HUES6 (cell line): ENCODE results near the gene EPHB1.

Experiments
- H3K27ac ChIP-seq: 2 replicates; pipeline ENCODE4 v1.7.0; 2013; ENCODE audit warnings: low read depth, mild to moderate bottlenecking, low read length, inconsistent platforms
- H3K27me3 ChIP-seq: 2 replicates; pipeline ENCODE4 v1.6.1; 2013; ENCODE audit warnings: low read length; ENCODE audit not compliant: control insufficient read depth, insufficient read depth
- H3K36me3 ChIP-seq: 2 replicates; pipeline ENCODE4 v1.6.1; 2013; ENCODE audit warnings: low read length; ENCODE audit not compliant: control insufficient read depth, insufficient read depth
- H3K4me1 ChIP-seq: 2 replicates; pipeline ENCODE4 v1.6.1; 2013; ENCODE audit warnings: low read length; ENCODE audit not compliant: control insufficient read depth, insufficient read depth
- H3K4me3 ChIP-seq: 2 replicates; pipeline ENCODE4 v1.5.1; 2013; ENCODE audit warnings: low read depth, low read length
- H3K9ac ChIP-seq: one replicate; pipeline ENCODE4 v1.6.1; 2013; ENCODE audit warnings: mild to moderate bottlenecking, low read length
- H3K9me3 ChIP-seq: 2 replicates; pipeline ENCODE4 v1.6.1; 2013; ENCODE audit warnings: low read depth, low read length; ENCODE audit not compliant: control insufficient read depth, insufficient read depth

EPHB1 gene

GRCh38 chr3:135243616-135244015, 448.6 kb downstream of the EPHB1 start:
- no peak overlapping the region for H3K27ac ChIP-seq
- no peaks in the 10 kb centered on the region for H3K36me3 ChIP-seq
- no peak overlapping the region for H3K4me3 ChIP-seq
- H3K9me3 ChIP-seq, result no peaks in the 10 kb centered on the region
- peaks cover 4% of the 10 kb centered on the region for H3K4me1 ChIP-seq
- no peaks in the 10 kb centered on the region for H3K27me3 ChIP-seq
- H3K9ac ChIP-seq, result no peak overlapping the region

- Histone ChIP-seq H3K4me1 (no peaks in the 10 kb centered on the region), H3K27me3 (no peaks in the 10 kb centered on the region), H3K9me3 (no peaks in the 10 kb centered on the region), H3K36me3 (no peaks in the 10 kb centered on the region), H3K9ac (no peak overlapping the region), H3K4me3 (no peak overlapping the region), H3K27ac (no peak overlapping the region)
Observed at GRCh38 chr3:135246027-135246426, 451.0 kb downstream of the EPHB1 start.

- no peak overlapping the region for H3K9ac ChIP-seq
- H3K4me1 ChIP-seq, result no peaks in the 10 kb centered on the region
- H3K36me3 ChIP-seq, result no peaks in the 10 kb centered on the region
- no peak overlapping the region for H3K4me3 ChIP-seq
- H3K27ac ChIP-seq, result no peak overlapping the region
- no peaks in the 10 kb centered on the region for H3K9me3 ChIP-seq
- H3K27me3 ChIP-seq, result no peaks in the 10 kb centered on the region
Observed at GRCh38 chr3:135248213-135248612, 453.2 kb downstream of the EPHB1 start.

- Histone ChIP-seq H3K27ac (no peak overlapping the region), H3K9ac (no peak overlapping the region), H3K36me3 (no peaks in the 10 kb centered on the region), H3K4me3 (no peak overlapping the region), H3K9me3 (no peaks in the 10 kb centered on the region), H3K27me3 (no peaks in the 10 kb centered on the region), H3K4me1 (no peaks in the 10 kb centered on the region)
Observed at GRCh38 chr3:135249186-135249585, 454.1 kb downstream of the EPHB1 start.

GRCh38 chr3:135258916-135259315, 463.9 kb downstream of the EPHB1 start:
- H3K9me3 ChIP-seq, result peaks cover 2% of the 10 kb centered on the region; the same call in 1 of the 2 replicates
- no peak overlapping the region for H3K4me3 ChIP-seq
- H3K27me3 ChIP-seq, result no peaks in the 10 kb centered on the region
- H3K27ac ChIP-seq, result no peak overlapping the region
- H3K36me3 ChIP-seq, result no peaks in the 10 kb centered on the region
- H3K4me1 ChIP-seq, result peaks cover 21% of the 10 kb centered on the region
- no peak overlapping the region for H3K9ac ChIP-seq

GRCh38 chr3:135260025-135260424, 465.0 kb downstream of the EPHB1 start:
- Histone ChIP-seq H3K27ac (no peak overlapping the region), H3K27me3 (no peaks in the 10 kb centered on the region), H3K36me3 (no peaks in the 10 kb centered on the region), H3K4me1 (peaks cover 21% of the 10 kb centered on the region), H3K9ac (peak overlapping the region; percentile 10), H3K9me3 (peaks cover 2% of the 10 kb centered on the region; the same call in 1 of the 2 replicates), H3K4me3 (no peak overlapping the region)

- Histone ChIP-seq H3K36me3 (no peaks in the 10 kb centered on the region), H3K27ac (no peak overlapping the region), H3K4me3 (no peak overlapping the region), H3K9ac (no peak overlapping the region), H3K4me1 (peaks cover 21% of the 10 kb centered on the region), H3K9me3 (peaks cover 2% of the 10 kb centered on the region; the same call in 1 of the 2 replicates), H3K27me3 (no peaks in the 10 kb centered on the region)
Observed at GRCh38 chr3:135261214-135261775, 466.2 kb downstream of the EPHB1 start.

GRCh38 chr3:135261916-135262315, 466.9 kb downstream of the EPHB1 start:
- Histone ChIP-seq H3K27me3 (no peaks in the 10 kb centered on the region), H3K4me3 (no peak overlapping the region), H3K9ac (no peak overlapping the region), H3K4me1 (peaks cover 21% of the 10 kb centered on the region), H3K27ac (no peak overlapping the region), H3K9me3 (peaks cover 2% of the 10 kb centered on the region; the same call in 1 of the 2 replicates), H3K36me3 (no peaks in the 10 kb centered on the region)

- Histone ChIP-seq H3K4me3 (no peak overlapping the region), H3K9ac (no peak overlapping the region), H3K27me3 (no peaks in the 10 kb centered on the region), H3K27ac (no peak overlapping the region), H3K9me3 (peaks cover 2% of the 10 kb centered on the region; the same call in 1 of the 2 replicates), H3K36me3 (no peaks in the 10 kb centered on the region), H3K4me1 (peaks cover 21% of the 10 kb centered on the region)
Observed at GRCh38 chr3:135262441-135262840, 467.4 kb downstream of the EPHB1 start.

- no peak overlapping the region for H3K27ac ChIP-seq
- no peaks in the 10 kb centered on the region for H3K36me3 ChIP-seq
- no peak overlapping the region for H3K4me3 ChIP-seq
- no peak overlapping the region for H3K9ac ChIP-seq
- H3K27me3 ChIP-seq, result no peaks in the 10 kb centered on the region
- H3K4me1 ChIP-seq, result peaks cover 16% of the 10 kb centered on the region
- peaks cover 2% of the 10 kb centered on the region; the same call in 1 of the 2 replicates for H3K9me3 ChIP-seq
Observed at GRCh38 chr3:135263331-135263730, 468.3 kb downstream of the EPHB1 start.

- no peaks in the 10 kb centered on the region for H3K27me3 ChIP-seq
- H3K4me3 ChIP-seq, result no peak overlapping the region
- no peaks in the 10 kb centered on the region for H3K36me3 ChIP-seq
- H3K4me1 ChIP-seq, result peaks cover 4% of the 10 kb centered on the region; the same call in 1 of the 2 replicates
- H3K9ac ChIP-seq, result no peak overlapping the region
- no peak overlapping the region for H3K27ac ChIP-seq
- H3K9me3 ChIP-seq, result no peaks in the 10 kb centered on the region
Observed at GRCh38 chr3:135267487-135267886, 472.4 kb downstream of the EPHB1 start.
